DMS153 (cell line): ENCODE results near the gene ZNF862.

Experiments
- DNase-seq: peaks from one replicate; lab custom pipeline; 2025; lab: John Stamatoyannopoulos, UW

The ZNF862 gene

GRCh38 chr7:149811221-149811620 lies 27.0 kb upstream of the ZNF862 start:
- no peak for DNase-seq

- no peak for DNase-seq
Observed at GRCh38 chr7:149811831-149812490, 26.2 kb upstream of the ZNF862 start.

- no peak for DNase-seq
Observed at GRCh38 chr7:149813254-149814035, 24.7 kb upstream of the ZNF862 start.

- no peak for DNase-seq
Observed at GRCh38 chr7:149814494-149814893, 23.7 kb upstream of the ZNF862 start.

GRCh38 chr7:149815121-149815520 lies 23.1 kb upstream of the ZNF862 start:
- DNase-seq, result no peak

- no peak for DNase-seq
Observed at GRCh38 chr7:149815661-149816266, 22.4 kb upstream of the ZNF862 start.

- no peak for DNase-seq
Observed at GRCh38 chr7:149816267-149816751, 21.9 kb upstream of the ZNF862 start.

GRCh38 chr7:149816794-149817193 lies 21.4 kb upstream of the ZNF862 start:
- no peak for DNase-seq

GRCh38 chr7:149817301-149817771 lies 20.8 kb upstream of the ZNF862 start:
- no peak for DNase-seq

GRCh38 chr7:149817836-149818535 lies 20.2 kb upstream of the ZNF862 start:
- no peak for DNase-seq

GRCh38 chr7:149818536-149818840 lies 19.7 kb upstream of the ZNF862 start:
- DNase-seq, result no peak

GRCh38 chr7:149819141-149819960 lies 18.8 kb upstream of the ZNF862 start:
- DNase-seq, result no peak

GRCh38 chr7:149819961-149820340 lies 18.2 kb upstream of the ZNF862 start:
- no peak for DNase-seq

GRCh38 chr7:149820622-149821190 lies 17.5 kb upstream of the ZNF862 start:
- no peak for DNase-seq

GRCh38 chr7:149821191-149822148 lies 16.7 kb upstream of the ZNF862 start:
- DNase-seq, result no peak

GRCh38 chr7:149822353-149822943 lies 15.7 kb upstream of the ZNF862 start:
- no peak for DNase-seq

GRCh38 chr7:149823191-149823630 lies 15.0 kb upstream of the ZNF862 start:
- no peak for DNase-seq

- DNase-seq, result no peak
Observed at GRCh38 chr7:149823631-149824199, 14.5 kb upstream of the ZNF862 start.

GRCh38 chr7:149824301-149824741 lies 13.9 kb upstream of the ZNF862 start:
- no peak for DNase-seq
